Measurements from ENCODE around the gene MMP12.

GRCh38 chr11:102853055-102853454 lies 21.7 kb downstream of the MMP12 start:
- TF ChIP-seq CTCF (conservative IDR thresholded peaks at IDR 0.05; ENCODE audit: low read length): no peak
- no peak for TF ChIP-seq EZH2phosphoT487 (IDR thresholded peaks at IDR 0.05; ENCODE audit: borderline replicate concordance, low read depth, low read length)
